Transverse colon (tissue), 4 donors: Measurements from ENCODE around the gene SPTBN2. TPM values are rescaled to one million over a fixed set of nuclear protein-coding genes. Genes with fewer than 3 reads are reported as not detected.

ENCODE experiments used
- DNase-seq: peaks from one replicate; pipeline ENCODE4 v3.0.0-alpha.2; 2019
- H3K27ac ChIP-seq, 4 donors: fragments of 200-600 bp; sonication (generic); 2 replicates each; pipeline ENCODE4 v1.5.1; 2016 to 2018; ENCODE audit warnings: inconsistent platforms in 4 of 4
- H3K27me3 ChIP-seq: fragments of 200-600 bp; sonication (generic); 2 replicates; pipeline ENCODE4 v1.5.1; 2017; ENCODE audit warnings: inconsistent platforms
- H3K36me3 ChIP-seq, 4 donors: fragments of 200-600 bp; sonication (generic); 2 replicates each; pipeline ENCODE4 v1.5.1; 2017 to 2019; ENCODE audit warnings: inconsistent platforms in 4 of 4
- H3K4me1 ChIP-seq, 4 donors: fragments of 200-600 bp; sonication (generic); 2 replicates each; pipeline ENCODE4 v1.5.1; 2017 to 2020; ENCODE audit warnings: inconsistent platforms in 4 of 4
- H3K4me3 ChIP-seq, 4 donors: fragments of 200-600 bp; sonication (generic); 1 replicate in 1 of 4; 2 replicates in 3 of 4; pipeline versions ENCODE4 v1.5.1 to v1.6.1; 2017 to 2019; ENCODE audit warnings: inconsistent platforms in 4 of 4
- H3K9me3 ChIP-seq, 2 donors: fragments of 200-600 bp; sonication (generic); 2 replicates each; pipeline ENCODE4 v1.5.1; 2017 to 2019; ENCODE audit warnings: inconsistent platforms in 2 of 2
- CTCF ChIP-seq, 5 experiments: fragments of 200-600 bp in 3 of 5; fragments of 450-650 bp in 2 of 5; sonication (generic) in 3 of 5; IDR thresholded peaks; 1 replicate in 2 of 5; 2 replicates in 3 of 5; pipeline ENCODE4 v1.5.1; 2016 to 2017; ENCODE audit warnings: antibody characterized with exemption in 5 of 5, inconsistent platforms in 3 of 5, mild to moderate bottlenecking in 2 of 5, moderate library complexity in 1 of 5
- EP300 ChIP-seq: sonication (generic); formaldehyde crosslinking; IDR thresholded peaks from one replicate; pipeline ENCODE4 v1.6.1; 2017; ENCODE audit warnings: antibody characterized with exemption, low read depth
- POLR2A ChIP-seq: fragments of 450-650 bp; IDR thresholded peaks from one replicate; pipeline ENCODE4 v1.6.1; 2016; ENCODE audit warnings: antibody characterized with exemption, mild to moderate bottlenecking, moderate library complexity
- POLR2AphosphoS5 ChIP-seq, 3 donors: sonication (generic); formaldehyde crosslinking; IDR thresholded peaks; one replicate each; pipeline ENCODE4 v1.6.1; 2016; ENCODE audit warnings: antibody characterized with exemption in 3 of 3
- WGBS, 2 donors: methylation state at CpG; one replicate each; pipeline ENCODE4 v1.1.5; 2018; ENCODE audit warnings: low coverage in 1 of 2; 5-methylcytosine and 5-hydroxymethylcytosine counted together
- in situ Hi-C, 4 donors: fragments of 200-750 bp; cut with MboI; loops; one replicate each; pipeline versions ENCODE4 v1.15.0 to v1.15.1; 2017; ENCODE audit warnings: low sequenced_read_pairs in 3 of 4, low pct_ligation_motif_present in 1 of 4, low pct_unique_long_range_greater_than_20kb in 1 of 4
- intact Hi-C: fragments of 100-400 bp; cut with DNase I; formaldehyde crosslinking; loops from one replicate; pipeline ENCODE4 v1.15.1; 2023; ENCODE audit warnings: low total_unique reads
- total RNA-seq, 4 donors: library from RNA; depleted of rRNA; stranded (reverse); fragments of >200 nt; gene quantifications; one replicate each; pipeline ENCODE4 v1.1.0, GENCODE V29; 2016

Gene SPTBN2
- total RNA-seq, 4 donors from 2014 or later = 0.75 to 2.2 (median 1.6) TPM

GRCh38 chr11:66762088-66762487, 33.1 kb upstream of the SPTBN2 start:
- Histone ChIP-seq H3K4me3 (no peak overlapping the region), H3K27me3 (no peaks in the 10 kb centered on the region), H3K9me3 (no peaks in the 10 kb centered on the region), H3K27ac (no peak overlapping the region), H3K4me1 (no peaks in the 10 kb centered on the region), H3K36me3 (no peaks in the 10 kb centered on the region)
- 80 to 99% methylated on average over 1 to 27 of the region's 27 CpGs for WGBS, 2 donors
- in situ Hi-C loops = no loop called here
- TF ChIP-seq CTCF (IDR thresholded peaks at IDR 0.05) = no peak
- no peak for TF ChIP-seq EP300
- no peak for TF ChIP-seq POLR2A
- no peak for TF ChIP-seq POLR2AphosphoS5 (IDR thresholded peaks at IDR 0.05)
- DNase-seq = no peak
- intact Hi-C loops = no loop called here

- no peak for DNase-seq
- in situ Hi-C loops (no loop called here), intact Hi-C loops (no loop called here)
- no peaks in the 10 kb centered on the region for H3K27me3 ChIP-seq
- no peak overlapping the region for H3K27ac ChIP-seq
- no peak overlapping the region for H3K4me3 ChIP-seq
- WGBS, 2 donors = 89 to 93% methylated on average over 4 of the region's 4 CpGs
- TF ChIP-seq POLR2AphosphoS5 (IDR thresholded peaks at IDR 0.05) = no peak
- no peak for TF ChIP-seq EP300
- no peak for TF ChIP-seq CTCF (IDR thresholded peaks at IDR 0.05)
- no peak for TF ChIP-seq POLR2A
- H3K36me3 ChIP-seq = no peaks in the 10 kb centered on the region
- H3K4me1 ChIP-seq = no peaks in the 10 kb centered on the region
- H3K9me3 ChIP-seq = no peaks in the 10 kb centered on the region
Observed at GRCh38 chr11:66752148-66752547, 23.1 kb upstream of the SPTBN2 start.

GRCh38 chr11:66749091-66749490, 20.1 kb upstream of the SPTBN2 start:
- H3K36me3 ChIP-seq = no peaks in the 10 kb centered on the region

GRCh38 chr11:66747480-66747879, 18.5 kb upstream of the SPTBN2 start:
- Histone ChIP-seq H3K4me3 (no peak overlapping the region), H3K9me3 (no peaks in the 10 kb centered on the region), H3K4me1 (peaks cover 6 to 21% (median 14%) of the 10 kb centered on the region in 4 donors), H3K27me3 (no peaks in the 10 kb centered on the region), H3K36me3 (no peaks in the 10 kb centered on the region), H3K27ac (no peak overlapping the region)
- 94 to 95% methylated on average over 3 to 7 of the region's 7 CpGs for WGBS, 2 donors
- intact Hi-C loops = no loop called here
- DNase-seq = no peak
- in situ Hi-C loops = no loop called here
- TF ChIP-seq POLR2A (no peak), POLR2AphosphoS5 (IDR thresholded peaks at IDR 0.05) (no peak), EP300 (no peak), CTCF (IDR thresholded peaks at IDR 0.05) (no peak)

More at GRCh38 chr11:66749091-66749490, 20.1 kb upstream of the SPTBN2 start:
- no peak for TF ChIP-seq EP300
- no peak for TF ChIP-seq POLR2A
- TF ChIP-seq CTCF (IDR thresholded peaks at IDR 0.05) = no peak
- TF ChIP-seq POLR2AphosphoS5 (IDR thresholded peaks at IDR 0.05) = no peak
- no peak overlapping the region for H3K4me3 ChIP-seq
- in situ Hi-C loops (no loop called here), intact Hi-C loops (no loop called here)
- DNase-seq = no peak
- H3K4me1 ChIP-seq = peaks cover 0 to 9% (median 4%) of the 10 kb centered on the region in 4 donors
- no peaks in the 10 kb centered on the region for H3K9me3 ChIP-seq
- H3K27me3 ChIP-seq = no peaks in the 10 kb centered on the region
- WGBS, 2 donors = 57 to 67% methylated on average over 1 to 2 of the region's 2 CpGs
- no peak overlapping the region for H3K27ac ChIP-seq
